K562 (cell line): ENCODE data around the gene PPP1R9B. TPM values are rescaled to one million over a fixed set of nuclear protein-coding genes. Genes with fewer than 3 reads are reported as not detected.
A peak's percentile ranks its signal among the peaks of the same experiment; 100 is the strongest.

Experiments used
- CXXC5 ChIP-seq: fragments of 250-450 bp; sonication (Bioruptor Pico); IDR thresholded peaks from 2 replicates; pipeline ENCODE4 v1.8.0; 2022; ENCODE audit warnings: inconsistent platforms, mild to moderate bottlenecking, moderate library complexity
- IRF2 ChIP-seq: sonication (generic); formaldehyde crosslinking; IDR thresholded peaks from 2 replicates; pipeline ENCODE4 v1.8.1; 2022; ENCODE audit warnings: mild to moderate bottlenecking, missing genetic modification reagents
- L3MBTL2 ChIP-seq: fragments of 450-650 bp; IDR thresholded peaks from 2 replicates; pipeline ENCODE4 v1.6.1; 2016; ENCODE audit warnings: mild to moderate bottlenecking, moderate library complexity
- PCBP1 ChIP-seq: fragments of 200-400 bp; formaldehyde crosslinking; IDR thresholded peaks from 2 replicates; pipeline ENCODE4 v1.6.1; 2018; ENCODE audit warnings: mild to moderate bottlenecking, low read depth, low read length; ENCODE audit not compliant: poor library complexity, severe bottlenecking
- SMAD4 ChIP-seq: fragments of 250-450 bp; sonication (Bioruptor Pico); conservative IDR thresholded peaks from 2 replicates; pipeline ENCODE4 v1.8.0; 2021; ENCODE audit warnings: inconsistent platforms, mild to moderate bottlenecking, moderate library complexity
- SRSF9 ChIP-seq: fragments of 200-400 bp; formaldehyde crosslinking; IDR thresholded peaks from 2 replicates; pipeline ENCODE4 v1.6.1; 2017; ENCODE audit warnings: low read depth, low read length, borderline replicate concordance
- TAF1 ChIP-seq: IDR thresholded peaks from 2 replicates; pipeline ENCODE4 v1.6.1; 2011; ENCODE audit warnings: mild to moderate bottlenecking, low read length, moderate library complexity; ENCODE audit not compliant: insufficient read depth, control insufficient read depth, severe bottlenecking; ENCODE audit errors: extremely low read depth
- TRIM24 ChIP-seq, 2 experiments: fragments of 450-650 bp; IDR thresholded peaks; 2 replicates each; pipeline ENCODE4 v1.6.1; 2016
- ZBTB40 ChIP-seq, 2 experiments: fragments of 450-650 bp in 1 of 2; sonication (generic) in 1 of 2; formaldehyde crosslinking in 1 of 2; IDR thresholded peaks; 2 replicates each; pipeline versions ENCODE4 v1.7.1 to v1.9.0; 2016 to 2022; ENCODE audit warnings: inconsistent platforms in 1 of 2, mild to moderate bottlenecking in 1 of 2, missing genetic modification reagents in 1 of 2
- polyA plus RNA-seq, 8 experiments: library from polyadenylated mRNA; depleted of rRNA in 4 of 8; stranded (reverse) in 5 of 8; unstranded in 3 of 8; fragments of >200 nt; fragmentation: Nextera tagmentation in 2 of 8; fragmentation: Illumina TruSeq in 1 of 8; extraction: Ambion mirVana in 2 of 8; extraction: Trizol in 1 of 8; gene quantifications; 2 replicates each; pipeline versions ENCODE4 v1.2.1 to v1.2.3, GENCODE V29; 2011 to 2014; ENCODE audit warnings: inconsistent platforms in 1 of 8, missing spikeins in 1 of 8
- total RNA-seq, 7 experiments: library from RNA; depleted of rRNA in 6 of 7; stranded (reverse); fragments of >200 nt in 6 of 7; fragmentation: Illumina TruSeq in 2 of 7; extraction: Trizol in 2 of 7; gene quantifications; 2 replicates each; pipeline versions ENCODE4 v1.2.1 to v1.2.3, GENCODE V29; 2011 to 2021; ENCODE audit warnings: low replicate concordance in 1 of 7

Gene PPP1R9B
- total and polyA plus RNA-seq, 9 of the 15 experiments (the other 6 are each of a cell fraction or from before 2014, with no cell fraction given) = 0.10 to 63.5 (median 24.7) TPM

GRCh38 chr17:50149417-50150353 is 792 bp downstream of the PPP1R9B start (continued):
- TF ChIP-seq ZBTB40 (IDR thresholded peaks at IDR 0.05) = peak; percentile 54
- TF ChIP-seq ZBTB40 (CRISPR knock-in tag; IDR thresholded peaks at IDR 0.05) = no peak
- peak; percentile 68 for TF ChIP-seq PCBP1
- no peak for TF ChIP-seq IRF2 (CRISPR knock-in tag)
- TF ChIP-seq SRSF9 = no peak
- TF ChIP-seq L3MBTL2 = peak; percentile 79
- peak; percentile 84 for TF ChIP-seq CXXC5 (CRISPR knock-in tag)
- peak; percentile 29 for TF ChIP-seq TAF1
- 0 out of 2 replicates have a peak, but pooled peaks have one; percentile 54 for TF ChIP-seq SMAD4 (CRISPR knock-in tag)
- 0 out of 4 replicates have a peak, but pooled peaks of 1 of the 2 experiments have one; percentile 45 for TF ChIP-seq TRIM24 (IDR thresholded peaks at IDR 0.05)
